GM12878 (cell line): ENCODE measurements around the gene FILIP1L. TPM values are rescaled to one million over a fixed set of nuclear protein-coding genes. Genes with fewer than 3 reads are reported as not detected.

Experiments
- ATAC-seq: fragments of 200-7000 bp; cut with Tn5 transposase; 3 replicates; pipeline ENCODE4 v1.9.1; 2020; ENCODE audit warnings: mild to moderate bottlenecking, moderate library complexity
- BruUV-seq: library from RNA; stranded (reverse); fragments of 400-500 nt; replicated peaks from 2 replicates; lab custom pipeline; 2021; lab: Mats Ljungman, UMichigan
- CTCF ChIA-PET: fragments of 300-600 bp; sonication (Branson Sonifier 250); formaldehyde crosslinking; extraction: SDS; loops from one replicate; lab custom pipeline; 2021; ENCODE audit warnings: inconsistent platforms; lab: Yijun Ruan, JAX
- POLR2A ChIA-PET: fragments of 350-600 bp; formaldehyde crosslinking; extraction: SDS; loops from one replicate; lab custom pipeline; 2021; ENCODE audit warnings: inconsistent platforms; lab: Charles Lee
- RAD21 ChIA-PET: fragments of 300-600 bp; sonication (Branson Sonifier 250); formaldehyde crosslinking; loops from one replicate; lab custom pipeline; 2023; ENCODE audit warnings: antibody characterized with exemption; ENCODE audit not compliant: unreplicated experiment; lab: Charles Lee
- SMC1A ChIA-PET: fragments of 300-600 bp; sonication (Branson Sonifier 250); formaldehyde crosslinking; loops from one replicate; lab custom pipeline; 2023; ENCODE audit not compliant: unreplicated experiment, uncharacterized antibody; lab: Charles Lee
- DNase-seq: peaks from one replicate; pipeline ENCODE4 v3.0.0-alpha.2; 2011; ENCODE audit warnings: low read depth, low spot score
- FAIRE-seq: peaks from 3 replicates; lab custom pipeline; 2011; peaks lifted over from hg19 to GRCh38; lab: Jason Lieb, UNC
- H2AFZ ChIP-seq: 2 replicates; pipeline ENCODE4 v1.6.0; 2011; ENCODE audit warnings: low read depth, low read length, control low read depth; ENCODE audit not compliant: control insufficient read depth
- H3K27ac ChIP-seq: 2 replicates; pipeline ENCODE4 v1.5.1; 2011; ENCODE audit warnings: control low read depth; ENCODE audit not compliant: control insufficient read depth, insufficient read depth
- H3K27me3 ChIP-seq, 2 experiments: replicated peaks in 1 of 2; 2 replicates each; pipeline versions ENCODE4 v1.6.0 to v1.6.1; 2011; ENCODE audit warnings: low read length in 1 of 2; ENCODE audit not compliant: control insufficient read depth in 2 of 2, insufficient read depth in 2 of 2
- H3K36me3 ChIP-seq, 2 experiments: 2 replicates each; pipeline ENCODE4 v1.5.1; 2011; ENCODE audit warnings: low read length in 1 of 2; ENCODE audit not compliant: control insufficient read depth in 2 of 2, insufficient read depth in 2 of 2
- H3K4me1 ChIP-seq: 2 replicates; pipeline ENCODE4 v1.6.1; 2011; ENCODE audit warnings: mild to moderate bottlenecking, low read length, moderate library complexity, mixed read lengths; ENCODE audit not compliant: control insufficient read depth, insufficient read depth
- H3K4me2 ChIP-seq: 2 replicates; pipeline ENCODE4 v1.6.0; 2011; ENCODE audit warnings: control low read depth; ENCODE audit not compliant: control insufficient read depth, insufficient read depth
- H3K4me3 ChIP-seq: fragments of 200-600 bp; sonication (generic); 2 replicates; pipeline ENCODE4 v1.5.1; 2016
- H3K79me2 ChIP-seq: 2 replicates; pipeline ENCODE4 v1.6.0; 2011; ENCODE audit warnings: low read length; ENCODE audit not compliant: control insufficient read depth, insufficient read depth
- H3K9ac ChIP-seq: 2 replicates; pipeline ENCODE4 v1.8.0; 2011; ENCODE audit warnings: low read length, control low read depth, mixed read lengths; ENCODE audit not compliant: control insufficient read depth, insufficient read depth
- H3K9me3 ChIP-seq: replicated peaks from 3 replicates; pipeline ENCODE4 v1.5.1; 2011; ENCODE audit warnings: mild to moderate bottlenecking, low read length; ENCODE audit not compliant: control insufficient read depth, insufficient read depth
- H4K20me1 ChIP-seq: 2 replicates; pipeline ENCODE4 v1.6.0; 2011; ENCODE audit not compliant: control insufficient read depth, insufficient read depth
- CREM ChIP-seq: IDR thresholded peaks from 2 replicates; pipeline ENCODE4 v1.6.1; 2014; ENCODE audit warnings: antibody characterized with exemption, low read depth
- EP300 ChIP-seq, 2 experiments: fragments of 150-350 bp in 1 of 2; IDR thresholded peaks; 2 replicates each; pipeline ENCODE4 v1.6.1; 2011 to 2012; ENCODE audit warnings: low read depth in 2 of 2, low read length in 2 of 2, borderline replicate concordance in 1 of 2, improper control_type of control experiment in 1 of 2, inconsistent platforms in 1 of 2; ENCODE audit not compliant: control insufficient read depth in 1 of 2
- IRF4 ChIP-seq: IDR thresholded peaks from 2 replicates; pipeline ENCODE4 v1.6.1; 2011; ENCODE audit warnings: low read depth, low read length
- JUNB ChIP-seq: IDR thresholded peaks from 2 replicates; pipeline ENCODE4 v1.6.1; 2016; ENCODE audit warnings: antibody characterized with exemption, mild to moderate bottlenecking
- NFIC ChIP-seq: IDR thresholded peaks from 2 replicates; pipeline ENCODE4 v1.6.1; 2012; ENCODE audit warnings: low read depth, mild to moderate bottlenecking, inconsistent platforms, low read length, moderate library complexity
- NFYB ChIP-seq: IDR thresholded peaks from 2 replicates; pipeline ENCODE4 v1.6.1; 2011; ENCODE audit warnings: low read depth, mild to moderate bottlenecking, low read length, improper control_type of control experiment, moderate library complexity; ENCODE audit not compliant: insufficient read depth
- RUNX3 ChIP-seq: IDR thresholded peaks from 2 replicates; pipeline ENCODE4 v1.6.1; 2012; ENCODE audit warnings: low read length, inconsistent platforms
- WGBS: methylation state at CpG from one replicate; pipeline ENCODE4 v1.1.6; 2016; ENCODE audit warnings: low lambda C conversion rate; ENCODE audit not compliant: insufficient replicate concordance, insufficient coverage; ENCODE audit errors: missing lambda C conversion rate; 5-methylcytosine and 5-hydroxymethylcytosine counted together
- in situ Hi-C: fragments of 300-500 bp; cut with MboI; formaldehyde crosslinking; loops from 9 replicates; pipeline ENCODE4 v1.14.3; 2018; ENCODE audit warnings: mixed read lengths
- intact Hi-C: fragments of 100-400 bp; cut with micrococcal nuclease; formaldehyde crosslinking; loops from one replicate; pipeline ENCODE4 v1.14.2; 2022; ENCODE audit not compliant: unreplicated experiment
- polyA plus RNA-seq, 11 experiments: library from polyadenylated mRNA; depleted of rRNA in 4 of 11; unstranded in 6 of 11; stranded (reverse) in 5 of 11; fragments of >200 nt; fragmentation: Nextera tagmentation in 4 of 11; fragmentation: Illumina TruSeq in 1 of 11; extraction: Ambion mirVana in 4 of 11; extraction: Trizol in 1 of 11; gene quantifications; 1 replicate in 1 of 11; 2 replicates in 10 of 11; pipeline versions ENCODE4 v1.2.1 to v1.2.3, GENCODE V29; 2011 to 2016; ENCODE audit warnings: inconsistent platforms in 2 of 11, missing spikeins in 2 of 11, low read depth in 1 of 11
- total RNA-seq, 4 experiments: library from RNA; depleted of rRNA in 3 of 4; stranded (reverse); fragments of >200 nt in 3 of 4; fragmentation: Illumina TruSeq in 1 of 4; extraction: Trizol in 1 of 4; gene quantifications; 2 replicates each; pipeline versions ENCODE4 v1.2.1 to v1.2.3, GENCODE V29; 2013 to 2021
- TF ChIP-seq, protein P1 (sequence below): IDR thresholded peaks from 2 replicates; pipeline ENCODE4 v1.6.1; 2011; ENCODE audit warnings: borderline replicate concordance, low read depth, mild to moderate bottlenecking, moderate library complexity, low read length; ENCODE audit not compliant: insufficient read depth, poor library complexity, severe bottlenecking
- TF ChIP-seq, protein P2 (sequence below): fragments of 450-650 bp; IDR thresholded peaks from 2 replicates; pipeline ENCODE4 v1.6.1; 2016; ENCODE audit warnings: mild to moderate bottlenecking

The FILIP1L gene
- total and polyA plus RNA-seq, 10 of the 15 experiments (the other 5 are each of a cell fraction or from before 2014, with no cell fraction given) = 0.24 to 6.1 (median 3.5) TPM

DNA sequence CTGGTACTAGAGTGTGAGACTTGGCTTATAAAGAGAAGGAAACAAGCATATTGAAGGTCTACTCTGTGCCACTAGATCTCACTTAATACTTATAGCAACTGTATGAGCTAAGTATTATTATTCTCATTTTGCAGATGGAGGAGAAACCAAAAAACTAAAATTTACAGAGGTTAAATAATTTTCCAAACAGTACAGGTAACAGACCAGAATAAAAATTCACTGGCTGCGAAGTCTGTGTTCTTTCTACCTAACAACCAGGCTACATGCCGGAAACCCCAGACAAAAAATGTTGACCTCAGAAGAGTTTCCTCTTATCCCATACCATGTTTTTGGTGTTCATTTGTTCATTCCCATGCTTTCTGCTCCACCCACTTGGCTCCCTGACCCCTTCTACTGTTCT is 250.0 kb downstream of the FILIP1L start (continued):
- TF ChIP-seq, protein P1, sequence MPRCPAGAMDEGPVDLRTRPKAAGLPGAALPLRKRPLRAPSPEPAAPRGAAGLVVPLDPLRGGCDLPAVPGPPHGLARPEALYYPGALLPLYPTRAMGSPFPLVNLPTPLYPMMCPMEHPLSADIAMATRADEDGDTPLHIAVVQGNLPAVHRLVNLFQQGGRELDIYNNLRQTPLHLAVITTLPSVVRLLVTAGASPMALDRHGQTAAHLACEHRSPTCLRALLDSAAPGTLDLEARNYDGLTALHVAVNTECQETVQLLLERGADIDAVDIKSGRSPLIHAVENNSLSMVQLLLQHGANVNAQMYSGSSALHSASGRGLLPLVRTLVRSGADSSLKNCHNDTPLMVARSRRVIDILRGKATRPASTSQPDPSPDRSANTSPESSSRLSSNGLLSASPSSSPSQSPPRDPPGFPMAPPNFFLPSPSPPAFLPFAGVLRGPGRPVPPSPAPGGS = no peak
- TF ChIP-seq NFYB = no peak

DNA sequence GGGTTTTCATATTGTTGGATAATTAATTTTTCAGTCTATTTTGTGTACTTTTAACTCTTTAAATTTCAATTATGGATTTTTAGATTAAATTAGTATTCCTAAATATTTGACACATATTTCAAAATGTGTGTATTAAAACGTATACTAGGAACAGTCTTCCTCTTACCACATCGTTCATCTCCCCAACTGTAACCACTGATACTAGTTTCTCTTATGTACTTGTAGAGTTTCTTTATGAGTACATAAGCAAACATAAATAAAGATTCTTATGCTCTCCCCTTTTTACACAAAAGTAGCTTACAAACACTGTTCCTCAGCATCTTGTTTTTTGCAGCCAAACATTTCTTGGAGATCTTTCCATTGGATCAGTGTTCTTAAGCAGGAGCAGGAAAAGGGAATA is 250.7 kb downstream of the FILIP1L start:
- POLR2A ChIA-PET = no interaction called here
- 7% methylated on average over 2 of the region's 2 CpGs for WGBS
- no TSS peak for BruUV-seq
- in situ Hi-C loops (no loop called here), intact Hi-C loops (no loop called here)
- no peak for FAIRE-seq
- Histone ChIP-seq H3K79me2 (peaks cover 5% of the 10 kb centered on the region), H3K4me2 (no peak overlapping the region), H3K27me3 (no peaks in the 10 kb centered on the region), H4K20me1 (no peaks in the 10 kb centered on the region), H3K9me3 (no peaks in the 10 kb centered on the region; the same call in 2 of the 3 replicates), H2AFZ (no peak overlapping the region), H3K27ac (no peak overlapping the region), H3K4me1 (peaks cover 22% of the 10 kb centered on the region), H3K4me3 (no peak overlapping the region), H3K36me3 (no peaks in the 10 kb centered on the region), H3K9ac (no peak overlapping the region)
- CTCF ChIA-PET = interaction anchor here (0.7 kb wide), 1 partner anchor 9 kb away, joined by 3 read pairs; no protein-coding TSS in a partner anchor
- TF ChIP-seq IRF4 (no peak), JUNB (peak; percentile 61), NFIC (peak; percentile 38; the same call in 1 of the 2 replicates), RUNX3 (peak; percentile 65; the same call in 1 of the 2 replicates), CREM (0 out of 2 replicates have a peak, but pooled peaks have one; percentile 10), EP300 (IDR thresholded peaks at IDR 0.05; ENCODE audit: borderline replicate concordance in 1 of 2, control insufficient read depth in 1 of 2, low read depth in 2 of 2, low read length in 2 of 2) (no peak)
- TF ChIP-seq, protein P2, sequence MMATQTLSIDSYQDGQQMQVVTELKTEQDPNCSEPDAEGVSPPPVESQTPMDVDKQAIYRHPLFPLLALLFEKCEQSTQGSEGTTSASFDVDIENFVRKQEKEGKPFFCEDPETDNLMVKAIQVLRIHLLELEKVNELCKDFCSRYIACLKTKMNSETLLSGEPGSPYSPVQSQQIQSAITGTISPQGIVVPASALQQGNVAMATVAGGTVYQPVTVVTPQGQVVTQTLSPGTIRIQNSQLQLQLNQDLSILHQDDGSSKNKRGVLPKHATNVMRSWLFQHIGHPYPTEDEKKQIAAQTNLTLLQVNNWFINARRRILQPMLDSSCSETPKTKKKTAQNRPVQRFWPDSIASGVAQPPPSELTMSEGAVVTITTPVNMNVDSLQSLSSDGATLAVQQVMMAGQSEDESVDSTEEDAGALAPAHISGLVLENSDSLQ = no peak
- ATAC-seq = peak; percentile 53
- RAD21 ChIA-PET = no interaction called here
- SMC1A ChIA-PET = interaction anchor here (0.9 to 1.5 kb wide), 5 partner anchors 12 to 32 kb away, joined by 3 to 5 read pairs (median 3); no protein-coding TSS in a partner anchor
- DNase-seq = no peak
